ENCODE results near the gene TMEM145.

GRCh38 chr19:42351079-42351735, 38.1 kb downstream of the TMEM145 start:
- TF ChIP-seq, protein P1, sequence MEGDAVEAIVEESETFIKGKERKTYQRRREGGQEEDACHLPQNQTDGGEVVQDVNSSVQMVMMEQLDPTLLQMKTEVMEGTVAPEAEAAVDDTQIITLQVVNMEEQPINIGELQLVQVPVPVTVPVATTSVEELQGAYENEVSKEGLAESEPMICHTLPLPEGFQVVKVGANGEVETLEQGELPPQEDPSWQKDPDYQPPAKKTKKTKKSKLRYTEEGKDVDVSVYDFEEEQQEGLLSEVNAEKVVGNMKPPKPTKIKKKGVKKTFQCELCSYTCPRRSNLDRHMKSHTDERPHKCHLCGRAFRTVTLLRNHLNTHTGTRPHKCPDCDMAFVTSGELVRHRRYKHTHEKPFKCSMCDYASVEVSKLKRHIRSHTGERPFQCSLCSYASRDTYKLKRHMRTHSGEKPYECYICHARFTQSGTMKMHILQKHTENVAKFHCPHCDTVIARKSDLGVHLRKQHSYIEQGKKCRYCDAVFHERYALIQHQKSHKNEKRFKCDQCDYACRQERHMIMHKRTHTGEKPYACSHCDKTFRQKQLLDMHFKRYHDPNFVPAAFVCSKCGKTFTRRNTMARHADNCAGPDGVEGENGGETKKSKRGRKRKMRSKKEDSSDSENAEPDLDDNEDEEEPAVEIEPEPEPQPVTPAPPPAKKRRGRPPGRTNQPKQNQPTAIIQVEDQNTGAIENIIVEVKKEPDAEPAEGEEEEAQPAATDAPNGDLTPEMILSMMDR (IDR thresholded peaks at IDR 0.05) = no peak
- no peak for TF ChIP-seq POLR2A (IDR thresholded peaks at IDR 0.05; ENCODE audit: low read depth)
- no peak for TF ChIP-seq POLR2AphosphoS5 (IDR thresholded peaks at IDR 0.05)
- TF ChIP-seq EP300 (IDR thresholded peaks at IDR 0.05) = no peak

Measured in esophagus muscularis mucosa (tissue), 4 donors.